Measurements from ENCODE around the gene RNF121.

GRCh38 chr11:72039031-72039855, 110.4 kb downstream of the RNF121 start:
- no peak for TF ChIP-seq CTCF (conservative IDR thresholded peaks at IDR 0.05; ENCODE audit: low read length)
- TF ChIP-seq EZH2phosphoT487 (IDR thresholded peaks at IDR 0.05; ENCODE audit: borderline replicate concordance, low read depth, low read length): no peak
